Natural killer cell (primary cell): ENCODE results near the gene SLC25A33. TPM values are rescaled to one million over a fixed set of nuclear protein-coding genes. Genes with fewer than 3 reads are reported as not detected.

Experiments
- ATAC-seq, 3 donors: fragments of 150-1000 bp in 2 of 3; fragments of 200-7000 bp in 1 of 3; cut with Tn5 transposase; 1 replicate in 1 of 3; 2 replicates in 2 of 3; pipeline ENCODE4 v1.10.0; 2021; ENCODE audit warnings: mild to moderate bottlenecking in 2 of 3, moderate library complexity in 2 of 3
- DNase-seq, 2 donors: peaks; one replicate each; pipeline versions ENCODE4 v3.0.0 to v3.0.0-alpha.2; 2013 to 2021; ENCODE audit warnings: mixed read lengths in 1 of 2
- H3K27ac ChIP-seq: one replicate; pipeline ENCODE4 v1.5.1; 2013; ENCODE audit warnings: mild to moderate bottlenecking, low read length
- H3K27me3 ChIP-seq: one replicate; pipeline ENCODE4 v1.6.1; 2013; ENCODE audit warnings: low read length; ENCODE audit not compliant: control insufficient read depth, insufficient read depth
- H3K36me3 ChIP-seq: one replicate; pipeline ENCODE4 v1.6.1; 2013; ENCODE audit warnings: low read length; ENCODE audit not compliant: control insufficient read depth, insufficient read depth
- H3K4me1 ChIP-seq: one replicate; pipeline ENCODE4 v1.6.1; 2013; ENCODE audit warnings: low read length; ENCODE audit not compliant: control insufficient read depth, insufficient read depth
- H3K4me3 ChIP-seq: one replicate; pipeline ENCODE4 v1.5.1; 2013; ENCODE audit warnings: low read length
- H3K9me3 ChIP-seq: one replicate; pipeline ENCODE4 v1.6.1; 2013; ENCODE audit warnings: low read length; ENCODE audit not compliant: control insufficient read depth, insufficient read depth
- H3K27ac Mint-ChIP-seq, 2 donors: one replicate each; pipeline ENCODE4 v1.8.0; 2022; ENCODE audit warnings: mild to moderate bottlenecking in 2 of 2, mixed read lengths in 2 of 2, moderate library complexity in 1 of 2
- H3K27me3 Mint-ChIP-seq, 2 donors: one replicate each; pipeline ENCODE4 v1.8.0; 2022; ENCODE audit warnings: low read depth in 2 of 2, mixed read lengths in 2 of 2
- H3K36me3 Mint-ChIP-seq: one replicate; pipeline ENCODE4 v1.8.0; 2022; ENCODE audit warnings: mixed read lengths
- H3K4me1 Mint-ChIP-seq, 2 donors: one replicate each; pipeline ENCODE4 v1.8.0; 2022; ENCODE audit warnings: mixed read lengths in 2 of 2
- H3K4me3 Mint-ChIP-seq: one replicate; pipeline ENCODE4 v1.8.0; 2022; ENCODE audit warnings: mild to moderate bottlenecking, moderate library complexity, mixed read lengths
- H3K9me3 Mint-ChIP-seq, 2 donors: one replicate each; pipeline ENCODE4 v1.8.0; 2022; ENCODE audit warnings: mixed read lengths in 2 of 2
- WGBS: methylation state at CpG from one replicate; pipeline ENCODE4 v1.1.7; 2013; ENCODE audit warnings: missing lambda C conversion rate; ENCODE audit not compliant: insufficient coverage; 5-methylcytosine and 5-hydroxymethylcytosine counted together
- intact Hi-C: fragments of 100-400 bp; cut with micrococcal nuclease; formaldehyde crosslinking; loops from one replicate; pipeline ENCODE4 v1.14.2; 2022
- total RNA-seq, 4 donors: library from RNA; stranded (reverse); fragments of 120-200 nt in 1 of 4; gene quantifications; one replicate each; pipeline versions ENCODE4 v1.2.3 to v1.2.4, GENCODE V29; 2013 to 2022
- TF ChIP-seq, protein P1 (sequence below): fragments of 200-600 bp; IDR thresholded peaks from one replicate; pipeline ENCODE4 v1.8.0; 2022; ENCODE audit warnings: antibody characterized with exemption

Gene SLC25A33
- total RNA-seq, 3 donors from 2014 or later (not counting 1 experiment from before 2014, with no cell fraction given): 7.0 to 9.0 (median 7.6) TPM

DNA sequence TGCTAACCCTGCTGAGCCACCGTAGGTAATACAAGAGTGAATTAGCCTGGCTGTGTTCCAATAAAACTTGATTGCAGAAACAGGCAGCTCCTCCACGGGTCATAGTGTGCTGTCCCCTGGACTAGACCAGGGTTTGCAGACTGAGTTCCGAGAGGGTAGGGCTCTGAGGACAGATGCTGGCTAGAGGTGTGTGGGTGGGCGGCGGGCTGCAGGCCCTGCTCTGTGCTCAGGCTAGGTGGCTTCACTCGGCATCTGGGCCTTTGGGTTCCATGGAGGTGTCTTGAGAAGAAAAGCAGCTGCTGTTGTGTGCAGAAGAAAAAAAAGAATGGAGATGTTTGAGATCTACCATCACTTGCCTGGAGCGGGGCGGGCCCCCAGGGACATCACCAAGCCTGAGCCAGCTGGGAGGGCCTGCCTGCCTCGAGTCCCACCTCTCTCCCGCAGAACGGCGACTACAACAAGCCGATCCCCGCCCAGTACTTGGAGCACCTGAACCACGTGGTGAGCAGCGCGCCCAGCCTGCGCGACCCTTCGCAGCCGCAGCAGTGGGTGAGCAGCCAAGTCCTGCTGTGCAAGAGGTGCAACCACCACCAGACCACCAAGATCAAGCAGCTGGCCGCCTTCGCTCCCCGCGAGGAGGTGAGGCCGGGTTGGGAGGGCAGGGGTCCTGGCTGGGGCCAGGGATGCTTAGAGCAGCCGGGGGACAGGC lies 57.3 kb downstream of the SLC25A33 start:
- Histone ChIP-seq H3K9me3 (no peaks in the 10 kb centered on the region), H3K4me3 (no peak overlapping the region), H3K4me1 (peaks cover 22% of the 10 kb centered on the region), H3K36me3 (peaks cover 6% of the 10 kb centered on the region), H3K27me3 (no peaks in the 10 kb centered on the region), H3K27ac (no peak overlapping the region)
- no peaks in the 10 kb centered on the region for H3K36me3 Mint-ChIP-seq
- no peak overlapping the region for H3K4me3 Mint-ChIP-seq
- no peaks in the 10 kb centered on the region for H3K27me3 Mint-ChIP-seq
- peaks cover 0 to 13% of the 10 kb centered on the region in 2 donors for H3K4me1 Mint-ChIP-seq
- DNase-seq (no peak), ATAC-seq (no peak)
- intact Hi-C loops: no loop called here
- WGBS: 95% methylated on average over 27 of the region's 27 CpGs
- H3K27ac Mint-ChIP-seq: no peak overlapping the region
- TF ChIP-seq, protein P1, sequence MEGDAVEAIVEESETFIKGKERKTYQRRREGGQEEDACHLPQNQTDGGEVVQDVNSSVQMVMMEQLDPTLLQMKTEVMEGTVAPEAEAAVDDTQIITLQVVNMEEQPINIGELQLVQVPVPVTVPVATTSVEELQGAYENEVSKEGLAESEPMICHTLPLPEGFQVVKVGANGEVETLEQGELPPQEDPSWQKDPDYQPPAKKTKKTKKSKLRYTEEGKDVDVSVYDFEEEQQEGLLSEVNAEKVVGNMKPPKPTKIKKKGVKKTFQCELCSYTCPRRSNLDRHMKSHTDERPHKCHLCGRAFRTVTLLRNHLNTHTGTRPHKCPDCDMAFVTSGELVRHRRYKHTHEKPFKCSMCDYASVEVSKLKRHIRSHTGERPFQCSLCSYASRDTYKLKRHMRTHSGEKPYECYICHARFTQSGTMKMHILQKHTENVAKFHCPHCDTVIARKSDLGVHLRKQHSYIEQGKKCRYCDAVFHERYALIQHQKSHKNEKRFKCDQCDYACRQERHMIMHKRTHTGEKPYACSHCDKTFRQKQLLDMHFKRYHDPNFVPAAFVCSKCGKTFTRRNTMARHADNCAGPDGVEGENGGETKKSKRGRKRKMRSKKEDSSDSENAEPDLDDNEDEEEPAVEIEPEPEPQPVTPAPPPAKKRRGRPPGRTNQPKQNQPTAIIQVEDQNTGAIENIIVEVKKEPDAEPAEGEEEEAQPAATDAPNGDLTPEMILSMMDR: no peak
- H3K9me3 Mint-ChIP-seq: no peaks in the 10 kb centered on the region

DNA sequence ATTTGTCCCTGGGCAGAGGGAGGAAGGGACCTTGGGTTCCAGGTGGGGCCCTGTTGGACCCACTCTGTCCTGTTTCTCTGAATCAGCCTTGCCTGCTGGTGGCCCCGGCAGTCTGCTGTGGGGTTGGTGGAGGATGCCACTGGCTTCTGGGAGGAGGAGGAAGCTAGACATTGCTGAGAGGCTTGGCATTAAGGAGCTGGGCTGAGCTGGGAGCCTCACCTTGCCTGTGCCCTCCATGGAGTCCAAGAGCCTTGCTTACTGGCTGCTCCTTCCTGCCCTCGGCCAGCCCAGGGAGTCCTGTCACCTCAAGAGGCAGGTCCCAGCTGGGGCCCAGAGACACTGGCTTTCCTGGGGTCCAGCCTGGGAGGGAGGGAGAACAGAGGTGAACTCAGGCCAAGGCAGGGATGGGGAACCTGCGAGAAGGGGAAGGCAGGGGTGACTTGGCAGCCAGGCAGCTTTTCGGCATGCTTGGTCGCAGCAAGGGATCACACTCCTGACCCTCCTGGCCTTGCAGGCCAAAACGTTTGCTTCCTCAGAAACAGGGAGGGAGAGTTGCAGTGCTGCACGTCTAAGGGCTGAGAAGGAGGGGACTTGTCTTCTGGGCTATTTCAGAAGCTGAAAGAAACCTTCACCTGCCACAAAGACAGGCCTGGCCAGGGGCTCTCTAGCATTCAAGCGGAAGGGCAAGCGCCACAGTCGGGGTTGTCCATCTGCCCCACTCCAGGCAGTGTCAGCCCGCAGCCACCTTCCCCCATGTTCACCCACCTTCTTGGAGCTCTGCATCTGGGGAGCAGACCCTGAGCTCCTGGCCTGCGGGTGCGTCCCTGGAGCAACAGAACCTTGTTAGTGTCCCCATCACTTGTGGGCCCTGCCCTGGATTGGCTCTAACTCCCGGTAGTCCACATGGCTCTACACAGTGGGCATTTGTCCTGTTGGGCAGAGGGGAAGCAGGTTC lies 58.4 kb downstream of the SLC25A33 start:
- H3K9me3 ChIP-seq: no peaks in the 10 kb centered on the region
- Mint-ChIP-seq H3K4me3 (no peak overlapping the region), H3K27me3 (no peaks in the 10 kb centered on the region), H3K9me3 (no peaks in the 10 kb centered on the region), H3K4me1 (peaks cover 0 to 8% of the 10 kb centered on the region in 2 donors), H3K36me3 (no peaks in the 10 kb centered on the region), H3K27ac (no peak overlapping the region)
- no peaks in the 10 kb centered on the region for H3K27me3 ChIP-seq
- DNase-seq (no peak), ATAC-seq (no peak)
- no peak overlapping the region for H3K27ac ChIP-seq
- TF ChIP-seq, protein P1: no peak
- H3K36me3 ChIP-seq: peaks cover 15% of the 10 kb centered on the region
- H3K4me1 ChIP-seq: peaks cover 14% of the 10 kb centered on the region
- no peak overlapping the region for H3K4me3 ChIP-seq
- WGBS: 94% methylated on average over 14 of the region's 14 CpGs
- intact Hi-C loops: no loop called here

DNA sequence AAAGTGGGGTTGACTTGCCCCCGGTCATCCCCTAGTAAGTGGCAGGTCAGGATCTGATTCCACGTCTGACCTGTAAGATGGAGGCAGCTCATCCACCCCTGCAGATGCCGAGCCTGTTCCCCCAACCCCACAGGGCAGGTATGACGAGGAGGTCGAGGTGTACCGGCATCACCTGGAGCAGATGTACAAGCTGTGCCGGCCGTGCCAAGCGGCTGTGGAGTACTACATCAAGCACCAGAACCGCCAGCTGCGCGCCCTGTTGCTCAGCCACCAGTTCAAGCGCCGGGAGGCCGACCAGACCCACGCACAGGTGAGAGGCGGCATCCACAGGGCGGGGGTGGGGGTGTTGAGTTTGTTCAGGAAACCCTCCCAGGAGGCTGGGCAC lies 59.0 kb downstream of the SLC25A33 start:
- WGBS: 94% methylated on average over 18 of the region's 18 CpGs
- Histone ChIP-seq H3K4me1 (peaks cover 7% of the 10 kb centered on the region), H3K9me3 (no peaks in the 10 kb centered on the region), H3K27me3 (no peaks in the 10 kb centered on the region), H3K27ac (no peak overlapping the region), H3K4me3 (no peak overlapping the region), H3K36me3 (peaks cover 19% of the 10 kb centered on the region)
- ATAC-seq: no peak
- Mint-ChIP-seq H3K4me3 (no peak overlapping the region), H3K9me3 (no peaks in the 10 kb centered on the region), H3K4me1 (peaks cover 0 to 4% of the 10 kb centered on the region in 2 donors), H3K36me3 (no peaks in the 10 kb centered on the region), H3K27me3 (no peaks in the 10 kb centered on the region), H3K27ac (no peak overlapping the region)
- DNase-seq: no peak
- intact Hi-C loops: no loop called here
- TF ChIP-seq, protein P1: no peak
